ENCODE measurements around the gene IER5L.
"Not testable (repeated sequence)": the region's sequence is repeated elsewhere in the genome, so short reads cannot be mapped to it uniquely, and the experiment has no call there.

Gene IER5L

DNA sequence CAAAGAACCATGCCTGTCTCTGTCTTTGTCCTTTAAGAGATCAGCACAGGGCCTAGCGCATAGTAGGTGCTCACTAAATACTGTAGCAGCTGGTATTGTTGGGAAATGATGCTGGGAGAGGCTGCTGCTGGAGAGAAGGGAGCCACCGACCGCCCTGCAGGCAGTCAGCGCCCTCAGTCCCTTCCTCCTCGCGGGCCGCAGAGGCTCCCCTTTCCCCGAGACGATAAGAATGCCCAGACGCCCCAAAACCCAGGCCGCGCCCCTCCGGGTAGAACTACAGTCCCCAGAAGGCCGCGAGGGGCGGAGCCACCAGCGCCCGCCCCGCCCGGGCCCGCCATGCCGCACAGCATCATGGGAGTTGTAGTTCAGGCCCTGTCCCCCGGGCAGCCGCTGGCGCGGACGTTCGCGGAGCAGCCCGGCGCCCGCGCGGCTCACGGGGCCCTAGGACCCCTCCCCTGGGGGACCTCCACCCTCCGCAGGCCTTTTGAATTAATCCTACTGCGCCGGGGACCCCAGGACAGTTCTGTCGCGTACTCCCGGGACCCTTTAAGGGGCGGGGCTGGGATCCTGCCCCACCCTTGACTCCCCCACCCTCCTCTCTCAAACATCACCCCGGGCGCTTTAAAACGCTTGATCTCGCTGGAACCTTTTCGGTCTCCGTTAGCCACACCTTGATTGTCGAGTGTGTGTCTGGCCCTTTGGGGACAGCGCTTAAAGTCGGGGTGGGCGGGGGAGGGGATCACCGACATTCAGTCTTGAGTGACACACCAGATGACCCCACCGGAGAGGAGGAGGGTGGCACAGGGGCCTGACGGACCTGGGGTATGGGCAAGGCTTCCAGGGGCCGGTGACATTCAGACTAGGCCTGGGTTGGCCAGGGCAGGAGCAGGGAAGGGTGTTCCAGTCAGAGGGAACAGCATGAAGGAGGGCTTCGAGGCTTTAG, 24.8 kb upstream of the IER5L start:
- DNase-seq, result peak; percentile 17

GRCh38 chr9:129201866-129202265, 23.8 kb upstream of the IER5L start:
- no peak for DNase-seq

- DNase-seq, result peak; percentile 35
These were observed 23.2 kb upstream of the IER5L start for GRCh38 chr9:129201289-129201688.

DNA sequence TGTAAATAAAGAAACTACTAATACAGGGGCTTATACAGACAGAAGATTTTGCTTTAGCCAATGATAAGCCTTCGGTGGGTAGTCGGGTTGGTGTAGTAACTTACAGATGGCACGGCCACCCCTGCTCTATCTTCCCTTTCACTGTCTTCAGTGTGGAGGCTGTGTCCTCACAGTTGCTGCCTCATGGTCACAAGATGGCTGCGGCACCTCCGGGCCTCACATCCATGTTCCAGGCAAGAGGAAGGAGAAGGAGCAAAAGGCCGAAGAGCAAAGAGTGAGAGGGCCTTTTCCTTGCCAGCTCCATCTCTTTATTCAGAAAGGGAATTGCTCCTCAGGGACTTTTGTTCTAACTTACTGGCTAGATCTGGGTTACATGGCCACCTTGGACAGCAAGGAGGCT, 22.2 kb upstream of the IER5L start:
- DNase-seq, result no peak

DNA sequence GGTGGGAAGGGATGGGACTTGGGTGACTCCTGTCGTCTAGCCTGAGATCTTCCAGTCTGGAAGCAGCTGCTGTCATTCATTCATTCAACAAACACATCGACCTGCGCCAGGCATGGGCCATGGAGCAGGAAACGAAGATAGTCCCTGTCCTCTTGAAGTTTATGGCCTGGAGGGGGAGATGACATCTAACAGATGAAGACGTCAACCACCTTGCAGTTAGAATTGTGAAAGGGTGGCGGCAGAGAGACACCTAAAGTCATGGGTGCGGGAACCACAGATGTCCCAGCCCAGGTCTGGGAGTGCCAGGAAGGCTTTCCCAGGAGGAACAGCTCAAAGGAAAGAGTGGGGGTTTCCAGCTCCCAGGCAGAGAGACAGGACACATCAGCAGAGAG, 21.0 kb upstream of the IER5L start:
- no peak for DNase-seq

DNA sequence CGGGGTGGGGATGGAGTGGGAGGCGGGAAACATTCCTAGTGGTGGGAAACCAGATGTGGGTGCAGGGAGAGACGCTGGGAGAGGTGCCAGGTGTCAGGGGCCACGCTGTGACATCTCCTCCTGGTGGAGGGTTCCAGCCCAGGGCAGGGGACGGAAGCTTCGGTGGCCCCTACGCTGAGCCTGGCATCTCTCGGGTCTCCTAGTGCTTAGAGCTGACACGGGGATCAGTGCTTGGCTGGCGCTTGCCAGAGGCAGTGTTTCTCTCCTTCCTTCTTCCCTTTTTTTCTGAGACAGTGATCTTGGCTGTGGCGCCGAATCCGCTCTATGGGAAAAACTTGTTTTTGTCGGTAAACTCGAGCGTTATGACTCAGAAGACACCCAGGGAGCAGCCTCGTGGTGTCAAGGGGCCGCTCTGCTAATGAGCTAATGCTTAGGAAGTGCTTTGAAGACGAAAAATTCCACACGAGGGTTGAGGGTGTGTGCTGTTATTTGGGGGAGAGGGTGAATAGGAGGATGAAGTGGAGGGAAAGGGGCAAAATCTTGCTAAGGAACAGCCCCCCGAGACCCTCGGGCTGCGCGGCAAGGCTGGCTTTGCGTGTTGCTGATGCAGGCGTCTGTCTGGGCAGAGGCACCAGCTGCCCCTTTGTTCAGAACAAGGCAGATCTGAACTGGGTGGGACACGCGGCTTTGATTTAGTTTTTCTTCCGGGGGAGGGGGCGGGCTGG, 20.4 kb upstream of the IER5L start:
- no peak for DNase-seq

- DNase-seq, result no peak
These were observed 19.9 kb upstream of the IER5L start for GRCh38 chr9:129197978-129198318.

DNA sequence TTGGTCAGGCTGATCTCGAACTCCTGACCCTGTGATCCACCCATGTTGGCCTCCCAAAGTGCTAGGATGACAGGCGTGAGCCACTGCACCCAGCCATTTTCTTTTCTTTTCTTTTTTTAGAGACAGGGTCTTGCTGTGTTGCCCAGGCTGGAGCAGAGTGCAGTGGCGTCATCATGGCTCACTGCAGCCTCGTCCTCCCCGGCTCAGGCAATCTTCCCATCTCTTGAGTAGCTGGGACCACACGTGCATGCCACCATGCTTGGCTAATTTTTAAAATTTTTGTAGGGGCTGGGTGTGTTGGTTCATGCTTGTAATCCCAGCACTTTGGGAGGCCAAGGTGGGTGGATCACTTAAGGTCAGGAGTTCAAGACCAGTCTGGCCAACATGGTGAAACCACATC, 19.0 kb upstream of the IER5L start:
- DNase-seq, result not testable (repeated sequence)

- DNase-seq, result no peak
These were observed 17.5 kb upstream of the IER5L start for GRCh38 chr9:129195606-129196005.

DNA sequence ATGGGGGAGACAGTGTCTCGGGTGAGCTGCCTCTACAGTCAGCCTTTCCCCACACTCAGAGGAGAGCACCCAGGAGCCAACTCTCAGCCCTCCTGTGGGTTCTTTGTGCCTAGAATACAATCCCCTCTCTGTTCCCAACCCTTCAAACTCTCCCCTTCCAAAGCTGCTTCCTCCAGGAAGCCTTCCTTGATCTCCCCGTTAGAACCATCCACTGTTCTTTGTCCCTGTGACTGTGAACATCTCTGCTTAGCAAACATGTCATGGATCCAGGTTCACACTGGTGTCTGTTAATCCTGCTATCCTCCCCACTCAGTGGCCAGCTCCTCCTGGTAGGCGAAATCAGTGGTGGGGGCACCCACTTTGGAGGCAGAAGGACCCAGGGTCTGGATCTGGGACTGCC, 16.2 kb upstream of the IER5L start:
- no peak for DNase-seq

- no peak for DNase-seq
These were observed 15.6 kb upstream of the IER5L start for GRCh38 chr9:129193655-129194054.

- DNase-seq, result no peak
These were observed 13.2 kb upstream of the IER5L start for GRCh38 chr9:129191234-129191633.

DNA sequence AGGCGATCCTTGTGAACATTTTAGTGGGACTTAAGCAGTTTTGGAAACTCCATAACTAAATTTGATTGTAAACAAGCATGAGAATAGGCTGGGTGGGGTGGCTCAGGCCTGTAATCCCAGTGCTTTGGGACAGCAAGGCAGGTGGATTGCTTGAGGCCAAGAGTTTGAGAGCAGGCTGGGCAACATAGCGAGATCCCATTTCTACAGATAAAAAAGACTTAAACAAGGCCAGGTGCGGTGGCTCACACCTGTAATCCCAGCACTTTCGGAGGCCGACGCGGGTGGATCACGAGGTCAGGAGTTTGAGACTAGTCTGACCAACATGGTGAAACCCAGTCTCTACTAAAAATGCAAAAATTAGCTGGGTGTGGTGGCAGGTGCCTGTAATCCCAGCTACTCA, 11.9 kb upstream of the IER5L start:
- DNase-seq, result not testable (repeated sequence)

DNA sequence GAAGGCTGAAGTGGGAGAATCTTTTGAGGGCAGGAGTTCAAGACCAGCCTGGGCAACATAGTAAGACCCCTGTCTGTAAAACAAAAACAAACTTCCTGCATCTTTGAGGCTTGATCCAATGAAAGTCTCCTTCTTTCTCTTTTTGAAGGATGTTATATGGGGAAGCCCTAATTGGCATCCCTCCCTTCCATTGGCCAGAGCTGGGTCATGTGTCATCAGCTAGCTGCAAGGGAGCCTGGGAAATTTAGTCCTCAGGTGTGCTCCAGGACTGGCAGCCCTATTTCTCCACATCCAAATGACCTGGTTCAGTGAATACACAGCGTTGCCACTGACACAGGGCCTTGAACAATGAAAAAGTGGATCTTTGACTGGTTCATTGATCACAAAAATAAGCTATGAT, 9.0 kb upstream of the IER5L start:
- no peak for DNase-seq

- DNase-seq, result no peak
These were observed 7.9 kb upstream of the IER5L start for GRCh38 chr9:129185991-129186390.

GRCh38 chr9:129185402-129185801, 7.3 kb upstream of the IER5L start:
- DNase-seq, result no peak

- DNase-seq, result no peak
These were observed 6.6 kb upstream of the IER5L start for GRCh38 chr9:129184596-129185122.

DNA sequence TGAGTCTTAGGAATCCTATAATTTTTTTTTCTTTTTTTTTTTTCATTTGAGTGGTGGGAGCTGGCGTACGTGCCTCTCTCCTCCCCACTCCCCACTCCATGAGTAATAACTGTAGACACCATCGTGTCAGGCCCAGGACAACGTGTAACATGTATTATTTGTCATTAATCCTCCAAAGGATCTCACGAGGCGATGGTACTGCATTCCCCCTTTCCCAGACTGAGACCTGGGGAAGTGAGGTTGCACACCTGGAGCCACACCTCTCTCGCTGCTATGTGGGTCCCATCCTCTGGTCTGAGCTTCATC, 6.1 kb upstream of the IER5L start:
- no peak for DNase-seq

DNA sequence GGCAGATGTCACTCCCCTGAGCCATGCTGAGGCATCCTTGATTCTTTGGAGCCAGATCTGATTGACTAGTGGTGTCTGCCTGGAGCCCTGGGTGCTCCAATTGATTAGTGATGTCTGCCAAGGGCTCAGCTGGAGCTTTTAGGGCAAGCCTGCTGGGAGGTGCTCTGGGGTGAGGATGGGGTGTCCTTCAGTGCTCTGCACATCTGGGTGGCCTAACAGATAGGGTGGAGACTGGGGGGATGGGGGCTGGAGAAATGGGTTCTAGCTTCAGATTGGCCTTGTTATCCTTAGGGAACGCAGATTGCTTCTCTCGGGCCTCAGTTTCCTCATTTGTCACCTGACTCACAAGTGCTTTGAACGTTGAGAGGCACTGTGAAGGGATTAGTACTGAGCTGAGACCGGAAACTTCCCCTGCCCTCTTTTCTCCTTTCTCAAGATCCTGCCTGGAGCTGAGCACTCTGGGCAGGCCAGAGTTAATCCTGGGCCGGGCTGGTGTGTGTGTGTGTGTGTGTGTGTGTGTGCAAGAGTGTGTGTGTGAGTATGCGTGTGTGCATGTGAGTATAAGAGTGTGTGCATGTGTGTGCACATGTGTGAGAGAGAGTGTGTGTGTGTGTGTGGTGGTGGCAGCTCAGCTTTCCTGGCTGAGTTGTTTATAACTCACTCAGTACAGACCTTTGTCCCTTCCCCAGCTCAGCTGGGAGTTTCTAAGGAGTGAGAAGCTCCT, 5.6 kb upstream of the IER5L start:
- DNase-seq, result no peak

DNA sequence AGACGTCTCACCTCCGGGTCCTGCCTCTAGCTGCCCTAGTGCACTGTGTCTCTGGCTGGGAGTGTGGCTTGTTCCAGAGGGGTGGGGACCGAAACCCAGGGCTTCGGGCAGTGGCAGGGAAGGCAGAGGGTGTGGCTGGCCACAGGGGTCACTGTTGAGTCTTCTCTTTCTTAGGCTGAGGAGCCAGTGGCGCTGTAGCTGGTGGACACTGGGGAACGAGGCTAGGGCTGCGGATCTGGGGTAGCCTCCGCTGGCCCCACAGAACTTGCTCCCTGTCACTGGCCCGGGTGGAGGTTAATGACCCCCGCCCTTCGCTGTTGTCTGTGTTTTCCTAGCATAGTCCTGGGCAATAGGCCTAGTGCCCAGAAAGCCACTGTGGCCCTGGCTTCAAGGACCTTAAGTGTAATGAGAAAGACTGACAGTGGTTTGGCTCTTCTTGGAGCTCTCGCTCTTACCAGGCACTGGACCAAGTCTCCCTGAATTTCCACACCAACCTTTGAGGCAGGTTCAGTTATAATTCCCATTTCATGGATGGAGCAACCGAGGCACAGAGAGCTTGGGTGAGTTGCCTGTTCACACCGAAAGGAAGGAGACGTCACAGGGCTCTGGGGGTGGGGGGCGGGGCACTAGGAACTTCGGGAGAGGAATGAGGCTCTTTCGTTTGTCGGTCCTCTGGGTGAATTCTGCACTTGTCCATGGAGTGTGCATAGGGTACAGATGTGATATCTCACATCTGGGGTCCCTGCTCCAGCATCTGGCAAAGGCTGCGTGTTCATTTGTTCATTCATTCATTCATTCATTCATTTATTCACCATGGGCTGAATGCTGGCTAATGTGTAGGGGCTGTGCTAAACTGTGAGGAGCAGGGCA, 4.8 kb upstream of the IER5L start:
- no peak for DNase-seq

DNA sequence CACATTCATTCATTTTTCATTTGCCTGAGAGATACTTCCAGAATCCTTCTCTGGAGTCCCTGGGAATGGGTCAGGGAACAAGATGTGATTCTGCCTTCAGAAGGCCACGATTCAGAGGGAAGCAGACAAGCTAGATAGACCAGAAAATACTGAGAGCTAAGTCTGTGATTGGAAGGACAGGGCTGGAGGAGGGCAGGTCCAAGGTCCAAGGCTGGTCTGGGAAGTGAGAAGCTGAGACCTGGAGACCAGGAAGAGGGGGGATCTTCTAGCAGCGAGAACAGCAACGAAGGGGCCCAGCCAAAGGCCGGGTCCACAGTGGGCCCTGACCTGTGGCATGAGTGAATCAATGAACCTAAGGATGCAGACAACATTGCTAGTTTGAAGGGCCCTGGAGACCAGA, 4.1 kb upstream of the IER5L start:
- no peak for DNase-seq

- no peak for DNase-seq
These were observed 3.2 kb upstream of the IER5L start for GRCh38 chr9:129181246-129181645.

Data from NCI-H1694 (cell line).